PC-3 (cell line): ENCODE results near the gene CNST. TPM values are rescaled to one million over a fixed set of nuclear protein-coding genes. Genes with fewer than 3 reads are reported as not detected.

ENCODE experiments used
- ATAC-seq: fragments of 200-7000 bp; cut with Tn5 transposase; 2 replicates; pipeline ENCODE4 v1.9.1; 2020; ENCODE audit warnings: mild to moderate bottlenecking, moderate library complexity
- BruUV-seq: library from RNA; stranded (reverse); fragments of 400-500 nt; replicated peaks from 2 replicates; lab custom pipeline; 2021; lab: Mats Ljungman, UMichigan
- CTCF ChIA-PET: fragments of 300-600 bp; sonication (Branson Sonifier 250); formaldehyde crosslinking; loops from one replicate; lab custom pipeline; 2022; ENCODE audit warnings: antibody characterized with exemption; lab: Charles Lee
- POLR2A ChIA-PET: fragments of 300-600 bp; sonication (Branson Sonifier 250); formaldehyde crosslinking; loops from one replicate; lab custom pipeline; 2022; ENCODE audit warnings: antibody characterized with exemption; ENCODE audit not compliant: unreplicated experiment; lab: Charles Lee
- DNase-seq: peaks from one replicate; pipeline ENCODE4 v3.0.0-alpha.2; 2015
- H2AFZ ChIP-seq: fragments of 300-600 bp; sonication (generic); 2 replicates; pipeline ENCODE4 v1.6.0; 2016; ENCODE audit warnings: antibody characterized with exemption, low read length
- H3F3A ChIP-seq: fragments of 300-600 bp; sonication (generic); one replicate; pipeline ENCODE4 v1.6.0; 2017; ENCODE audit warnings: antibody characterized with exemption, low read length, control low read depth, mild to moderate bottlenecking; ENCODE audit not compliant: unreplicated experiment
- H3K27ac ChIP-seq: fragments of 300-600 bp; sonication (generic); 2 replicates; pipeline ENCODE4 v1.5.1; 2016; ENCODE audit warnings: mild to moderate bottlenecking, low read length
- H3K27me3 ChIP-seq: fragments of 300-600 bp; sonication (generic); 2 replicates; pipeline ENCODE4 v1.6.1; 2016; ENCODE audit warnings: low read length, mixed read lengths
- H3K36me3 ChIP-seq: fragments of 300-600 bp; sonication (generic); 2 replicates; pipeline ENCODE4 v1.6.1; 2016; ENCODE audit warnings: low read depth, mixed run types, low read length, mixed read lengths
- H3K4me1 ChIP-seq: fragments of 300-600 bp; sonication (generic); 2 replicates; pipeline ENCODE4 v1.5.1; 2016; ENCODE audit warnings: low read length; ENCODE audit not compliant: insufficient read depth
- H3K4me2 ChIP-seq: fragments of 300-600 bp; sonication (generic); 2 replicates; pipeline ENCODE4 v1.6.0; 2016; ENCODE audit warnings: low read length
- H3K4me3 ChIP-seq: fragments of 300-600 bp; sonication (generic); 2 replicates; pipeline ENCODE4 v1.5.1; 2016; ENCODE audit warnings: mild to moderate bottlenecking, low read length, mixed read lengths
- H3K79me2 ChIP-seq: fragments of 300-600 bp; sonication (generic); 2 replicates; pipeline ENCODE4 v1.6.1; 2017; ENCODE audit warnings: low read length, mixed read lengths
- H3K9ac ChIP-seq: fragments of 300-600 bp; sonication (generic); 2 replicates; pipeline ENCODE4 v1.6.0; 2016; ENCODE audit warnings: mild to moderate bottlenecking, low read length
- H3K9me2 ChIP-seq: fragments of 300-600 bp; sonication (generic); replicated peaks from 2 replicates; pipeline ENCODE4 v1.6.1; 2016; ENCODE audit warnings: mixed run types, low read length, mixed read lengths
- H3K9me3 ChIP-seq: fragments of 300-600 bp; sonication (generic); 2 replicates; pipeline ENCODE4 v1.6.1; 2016; ENCODE audit warnings: low read length, mixed read lengths
- H4K20me1 ChIP-seq: fragments of 300-600 bp; sonication (generic); 2 replicates; pipeline ENCODE4 v1.6.1; 2016; ENCODE audit warnings: low read length, mixed read lengths
- EZH2 ChIP-seq: fragments of 300-600 bp; sonication (generic); IDR thresholded peaks from one replicate; pipeline ENCODE4 v1.6.1; 2017; ENCODE audit warnings: antibody characterized with exemption, mild to moderate bottlenecking, low read length; ENCODE audit not compliant: unreplicated experiment
- EZH2phosphoT487 ChIP-seq: fragments of 300-600 bp; sonication (generic); IDR thresholded peaks from 2 replicates; pipeline ENCODE4 v1.6.1; 2018; ENCODE audit warnings: mild to moderate bottlenecking, antibody characterized with exemption, low read length, borderline replicate concordance
- intact Hi-C: fragments of 100-400 bp; cut with micrococcal nuclease; formaldehyde crosslinking; loops from 2 replicates; pipeline ENCODE4 v1.9.0; 2023
- total RNA-seq: library from RNA; depleted of rRNA; stranded (reverse); fragments of >200 nt; gene quantifications from 2 replicates; pipeline ENCODE4 v1.2.3, GENCODE V29; 2014
- TF ChIP-seq, protein P1 (sequence below): fragments of 300-600 bp; sonication (generic); conservative IDR thresholded peaks from 2 replicates; pipeline ENCODE4 v1.5.1; 2017; ENCODE audit warnings: antibody characterized with exemption, low read depth, mild to moderate bottlenecking, low read length

The CNST gene
- total RNA-seq, 1 experiment from 2014 or later, result 13.5 TPM

DNA sequence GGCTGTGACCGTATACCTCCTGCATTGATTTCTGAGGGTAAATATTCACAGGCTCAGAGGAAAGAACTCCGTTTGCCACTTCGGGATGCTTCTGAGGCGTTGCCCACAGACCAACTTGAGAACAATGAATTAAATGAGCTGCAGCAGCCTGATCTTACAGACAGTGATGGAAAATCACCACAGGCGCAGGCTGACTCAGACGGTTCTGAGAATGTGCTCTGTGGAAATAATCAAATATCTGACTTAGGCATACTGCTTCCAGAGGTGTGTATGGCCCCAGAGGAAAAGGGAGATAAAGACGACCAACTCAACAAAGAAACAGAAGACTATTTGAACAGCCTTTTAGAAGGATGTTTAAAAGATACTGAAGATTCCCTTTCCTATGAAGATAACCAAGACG lies 81.3 kb downstream of the CNST start:
- intact Hi-C loops, result no loop called here
- ChIA-PET POLR2A (no interaction called here), CTCF (no interaction called here)
- no peaks in the 10 kb centered on the region for H3F3A ChIP-seq
- H2AFZ ChIP-seq, result no peak overlapping the region
- no peaks in the 10 kb centered on the region for H3K79me2 ChIP-seq
- TF ChIP-seq EZH2 (no peak), EZH2phosphoT487 (no peak)
- TF ChIP-seq, protein P1, sequence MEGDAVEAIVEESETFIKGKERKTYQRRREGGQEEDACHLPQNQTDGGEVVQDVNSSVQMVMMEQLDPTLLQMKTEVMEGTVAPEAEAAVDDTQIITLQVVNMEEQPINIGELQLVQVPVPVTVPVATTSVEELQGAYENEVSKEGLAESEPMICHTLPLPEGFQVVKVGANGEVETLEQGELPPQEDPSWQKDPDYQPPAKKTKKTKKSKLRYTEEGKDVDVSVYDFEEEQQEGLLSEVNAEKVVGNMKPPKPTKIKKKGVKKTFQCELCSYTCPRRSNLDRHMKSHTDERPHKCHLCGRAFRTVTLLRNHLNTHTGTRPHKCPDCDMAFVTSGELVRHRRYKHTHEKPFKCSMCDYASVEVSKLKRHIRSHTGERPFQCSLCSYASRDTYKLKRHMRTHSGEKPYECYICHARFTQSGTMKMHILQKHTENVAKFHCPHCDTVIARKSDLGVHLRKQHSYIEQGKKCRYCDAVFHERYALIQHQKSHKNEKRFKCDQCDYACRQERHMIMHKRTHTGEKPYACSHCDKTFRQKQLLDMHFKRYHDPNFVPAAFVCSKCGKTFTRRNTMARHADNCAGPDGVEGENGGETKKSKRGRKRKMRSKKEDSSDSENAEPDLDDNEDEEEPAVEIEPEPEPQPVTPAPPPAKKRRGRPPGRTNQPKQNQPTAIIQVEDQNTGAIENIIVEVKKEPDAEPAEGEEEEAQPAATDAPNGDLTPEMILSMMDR, result no peak
- no peaks in the 10 kb centered on the region for H3K4me1 ChIP-seq
- H3K27me3 ChIP-seq, result no peaks in the 10 kb centered on the region
- DNase-seq (no peak), ATAC-seq (no peak)
- no peaks in the 10 kb centered on the region for H4K20me1 ChIP-seq
- H3K4me3 ChIP-seq, result no peak overlapping the region
- no peaks in the 10 kb centered on the region for H3K9me3 ChIP-seq
- H3K9me2 ChIP-seq, result no peaks in the 10 kb centered on the region
- no TSS peak for BruUV-seq
- H3K27ac ChIP-seq, result no peak overlapping the region
- no peak overlapping the region for H3K4me2 ChIP-seq
- H3K36me3 ChIP-seq, result peaks cover 20% of the 10 kb centered on the region; the same call in 1 of the 2 replicates
- no peak overlapping the region for H3K9ac ChIP-seq

DNA sequence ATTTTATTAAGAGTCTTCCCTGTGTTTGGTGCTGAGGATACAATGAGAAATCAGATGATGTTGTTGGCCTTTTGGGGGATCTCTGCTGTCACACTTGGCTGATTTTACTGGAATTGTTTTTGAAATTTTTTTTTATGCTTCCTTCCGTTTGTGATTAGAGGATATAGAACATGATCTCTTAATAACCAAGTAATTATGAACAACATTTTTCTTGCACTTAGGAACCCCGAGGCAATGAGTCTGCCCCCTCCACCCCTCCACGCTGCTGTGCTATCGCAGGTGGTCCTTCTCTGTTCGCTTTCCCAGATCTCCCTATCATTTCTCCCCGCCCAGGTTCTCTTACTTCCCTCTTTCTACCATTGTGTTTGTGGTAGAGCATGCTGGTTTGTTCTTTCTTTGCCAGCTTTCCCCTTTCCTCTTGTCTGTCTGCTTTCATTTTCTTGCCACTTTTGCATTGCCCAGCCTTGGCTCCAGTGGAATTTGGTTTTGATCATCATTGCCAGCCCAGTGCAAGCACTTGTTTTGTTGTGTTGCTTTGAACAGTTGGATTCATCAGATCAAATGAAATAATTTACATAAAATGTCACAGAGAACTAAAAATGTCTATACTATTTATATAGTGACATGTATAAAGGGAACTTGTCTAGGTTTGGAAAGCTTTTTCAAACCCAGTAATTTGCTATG lies 84.9 kb downstream of the CNST start:
- CTCF ChIA-PET, result no interaction called here
- no TSS peak for BruUV-seq
- POLR2A ChIA-PET, result no interaction called here
- no peaks in the 10 kb centered on the region for H3K4me1 ChIP-seq
- H3K79me2 ChIP-seq, result no peaks in the 10 kb centered on the region
- H3K4me3 ChIP-seq, result no peak overlapping the region
- H4K20me1 ChIP-seq, result no peaks in the 10 kb centered on the region
- no peaks in the 10 kb centered on the region for H3F3A ChIP-seq
- no peak overlapping the region for H3K9ac ChIP-seq
- H3K9me2 ChIP-seq, result no peaks in the 10 kb centered on the region
- ATAC-seq (no peak), DNase-seq (no peak)
- TF ChIP-seq, protein P1, result no peak
- no peak for TF ChIP-seq EZH2
- TF ChIP-seq EZH2phosphoT487, result no peak
- H3K27me3 ChIP-seq, result no peaks in the 10 kb centered on the region
- H3K36me3 ChIP-seq, result peaks cover 11% of the 10 kb centered on the region; the same call in 1 of the 2 replicates
- intact Hi-C loops, result no loop called here
- H3K9me3 ChIP-seq, result no peaks in the 10 kb centered on the region
- no peak overlapping the region for H3K4me2 ChIP-seq
- H3K27ac ChIP-seq, result no peak overlapping the region
- H2AFZ ChIP-seq, result no peak overlapping the region

DNA sequence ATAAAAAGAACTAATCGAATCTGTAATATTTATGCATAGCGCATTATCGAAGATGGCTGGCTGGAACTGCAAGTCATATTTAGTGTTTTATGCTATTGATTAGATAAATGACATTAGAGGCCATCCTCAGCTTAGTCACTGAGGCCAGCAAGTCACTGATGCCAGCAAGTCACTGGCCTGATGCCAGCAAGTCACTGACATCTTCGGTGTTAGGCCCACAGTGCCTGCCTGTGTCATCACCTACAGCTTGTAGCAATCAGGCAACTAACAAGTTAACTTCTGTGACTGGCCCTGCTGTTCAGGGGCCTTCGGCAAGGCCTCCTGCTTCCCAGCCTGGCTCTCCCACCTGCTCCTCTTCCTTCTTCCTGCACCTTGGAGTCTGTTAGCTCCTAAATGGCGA lies 92.3 kb downstream of the CNST start:
- ChIA-PET CTCF (no interaction called here), POLR2A (no interaction called here)
- Histone ChIP-seq H3K9me2 (no peaks in the 10 kb centered on the region), H3K4me2 (no peak overlapping the region), H3F3A (no peaks in the 10 kb centered on the region), H3K27ac (no peak overlapping the region), H4K20me1 (no peaks in the 10 kb centered on the region), H3K36me3 (no peaks in the 10 kb centered on the region; the same call in 1 of the 2 replicates), H3K27me3 (no peaks in the 10 kb centered on the region), H3K4me3 (no peak overlapping the region), H3K9me3 (no peaks in the 10 kb centered on the region), H3K4me1 (no peaks in the 10 kb centered on the region), H3K9ac (no peak overlapping the region), H3K79me2 (no peaks in the 10 kb centered on the region), H2AFZ (no peak overlapping the region)
- DNase-seq (no peak), ATAC-seq (no peak)
- TF ChIP-seq EZH2phosphoT487 (no peak), EZH2 (no peak)
- TF ChIP-seq, protein P1, result no peak
- no TSS peak for BruUV-seq
- intact Hi-C loops, result no loop called here
